Left lobe of liver (tissue), 2 donors: ENCODE results near the gene OR51B2. TPM values are rescaled to one million over a fixed set of nuclear protein-coding genes. Genes with fewer than 3 reads are reported as not detected.

Experiments
- ATAC-seq: fragments of 200-7000 bp; cut with Tn5 transposase; one replicate; pipeline ENCODE4 v1.9.1; 2020; ENCODE audit warnings: mild to moderate bottlenecking, moderate library complexity
- DNase-seq: peaks from one replicate; pipeline ENCODE4 v3.0.0-alpha.2; 2020; ENCODE audit warnings: low spot score
- total RNA-seq: library from RNA; stranded (reverse); gene quantifications from one replicate; pipeline ENCODE4 v1.2.1, GENCODE V29; 2021
- donor health status: DM: no; HTN: no; CAD: no; lungs with moderate emphysema.
- donor health status: DM: no; HTN: yes; CAD: no.

OR51B2 gene
- total RNA-seq, 1 donor from 2014 or later, result not detected

GRCh38 chr11:5284637-5285036 lies 39.5 kb downstream of the OR51B2 start:
- no peak for DNase-seq
- no peak for ATAC-seq

- DNase-seq (no peak), ATAC-seq (no peak)
Observed at GRCh38 chr11:5283882-5284281, 40.2 kb downstream of the OR51B2 start.

GRCh38 chr11:5283086-5283485 lies 41.0 kb downstream of the OR51B2 start:
- DNase-seq (no peak), ATAC-seq (no peak)

- no peak for ATAC-seq
- no peak for DNase-seq
Observed at GRCh38 chr11:5282628-5283027, 41.5 kb downstream of the OR51B2 start.

- no peak for ATAC-seq
- no peak for DNase-seq
Observed at GRCh38 chr11:5281596-5281995, 42.5 kb downstream of the OR51B2 start.

- ATAC-seq (peak; percentile 46), DNase-seq (no peak)
Observed at GRCh38 chr11:5280582-5281102, 43.5 kb downstream of the OR51B2 start.

- DNase-seq, result no peak
- ATAC-seq, result no peak
Observed at GRCh38 chr11:5279471-5280090, 44.5 kb downstream of the OR51B2 start.

GRCh38 chr11:5277807-5278382 lies 46.2 kb downstream of the OR51B2 start:
- no peak for ATAC-seq
- no peak for DNase-seq

- ATAC-seq, result no peak
- DNase-seq, result no peak
Observed at GRCh38 chr11:5276697-5277096, 47.4 kb downstream of the OR51B2 start.

- DNase-seq (no peak), ATAC-seq (no peak)
Observed at GRCh38 chr11:5275369-5276110, 48.6 kb downstream of the OR51B2 start.

- no peak for DNase-seq
- ATAC-seq, result no peak
Observed at GRCh38 chr11:5274395-5274794, 49.7 kb downstream of the OR51B2 start.

Other genes with a start within 250 kb of the OR51B2 start
- gene OR52A5, start 185.9 kb downstream of the OR51B2 start, total RNA-seq, result not detected
- gene OR52A1, start 169.5 kb downstream of the OR51B2 start, total RNA-seq, result not detected
- gene OR51V1, start 123.6 kb downstream of the OR51B2 start, total RNA-seq, result not detected
- 143 TPM for gene HBB, start 97.2 kb downstream of the OR51B2 start, total RNA-seq
- gene HBD, start 89.8 kb downstream of the OR51B2 start, total RNA-seq, result 2.1 TPM
- gene HBG1, start 74.4 kb downstream of the OR51B2 start, total RNA-seq, result 2.5 TPM
- gene HBG2, start 69.5 kb downstream of the OR51B2 start, total RNA-seq, result 7.6 TPM
- gene HBE1, start 54.4 kb downstream of the OR51B2 start, total RNA-seq, result 1.9 TPM
- gene OR51B4, start 22.4 kb downstream of the OR51B2 start, total RNA-seq, result not detected
- 0.15 TPM for gene OR51B5, start 19.2 kb upstream of the OR51B2 start, total RNA-seq
- not detected for gene OR51B6, start 27.2 kb upstream of the OR51B2 start, total RNA-seq
- gene OR51M1, start 59.5 kb upstream of the OR51B2 start, total RNA-seq, result not detected
- not detected for gene OR51Q1, start 97.8 kb upstream of the OR51B2 start, total RNA-seq
- not detected for gene OR51I1, start 117.2 kb upstream of the OR51B2 start, total RNA-seq
- not detected for gene OR51I2, start 125.0 kb upstream of the OR51B2 start, total RNA-seq
- gene OR52D1, start 164.4 kb upstream of the OR51B2 start, total RNA-seq, result not detected
- not detected for gene UBQLN3, start 185.7 kb upstream of the OR51B2 start, total RNA-seq
- gene UBQLNL, start 192.4 kb upstream of the OR51B2 start, total RNA-seq, result 0.23 TPM
- gene OR52H1, start 224.2 kb upstream of the OR51B2 start, total RNA-seq, result 0.18 TPM